Measurements from ENCODE around the gene TNRC6A.

The TNRC6A gene

GRCh38 chr16:24721830-24722238 is 7.6 kb upstream of the TNRC6A start:
- Histone ChIP-seq H3K4me2 (ENCODE audit: low read depth, low read length, poor library complexity, severe bottlenecking) (no peak overlapping the region), H4K20me1 (ENCODE audit: insufficient read depth, low read length, poor library complexity, severe bottlenecking) (no peaks in the 10 kb centered on the region), H3K9me3 (ENCODE audit: insufficient read depth, low read depth, low read length) (no peaks in the 10 kb centered on the region), H3K36me3 (ENCODE audit: insufficient read depth, low read length) (no peaks in the 10 kb centered on the region), H3K4me3 (ENCODE audit: low read length, poor library complexity, severe bottlenecking) (no peak overlapping the region), H2AFZ (ENCODE audit: low read length) (no peak overlapping the region), H3K27me3 (ENCODE audit: insufficient read depth, low read length, poor library complexity, severe bottlenecking) (no peaks in the 10 kb centered on the region), H3F3A (ENCODE audit: low read depth) (no peaks in the 10 kb centered on the region), H3K9me2 (replicated peaks; ENCODE audit: low read depth, low read length) (no peaks in the 10 kb centered on the region), H3K79me2 (ENCODE audit: insufficient read depth, low read length) (no peaks in the 10 kb centered on the region), H3K9ac (ENCODE audit: low read depth, low read length, poor library complexity, severe bottlenecking) (no peak overlapping the region), H3K4me1 (ENCODE audit: insufficient read depth, low read length, poor library complexity, severe bottlenecking) (no peaks in the 10 kb centered on the region)
- no peak for TF ChIP-seq CTCF (conservative IDR thresholded peaks at IDR 0.05; ENCODE audit: low read length)
- TF ChIP-seq EZH2phosphoT487 (IDR thresholded peaks at IDR 0.05; ENCODE audit: borderline replicate concordance): no peak

GRCh38 chr16:24723663-24724062 is 5.8 kb upstream of the TNRC6A start:
- no peak for TF ChIP-seq CTCF (conservative IDR thresholded peaks at IDR 0.05; ENCODE audit: low read length)
- TF ChIP-seq EZH2phosphoT487 (IDR thresholded peaks at IDR 0.05; ENCODE audit: borderline replicate concordance): no peak
- H3K36me3 ChIP-seq (ENCODE audit: insufficient read depth, low read length): no peaks in the 10 kb centered on the region
- no peaks in the 10 kb centered on the region for H3F3A ChIP-seq (ENCODE audit: low read depth)
- H3K79me2 ChIP-seq (ENCODE audit: insufficient read depth, low read length): no peaks in the 10 kb centered on the region
- no peak overlapping the region for H2AFZ ChIP-seq (ENCODE audit: low read length)
- no peaks in the 10 kb centered on the region for H3K9me2 ChIP-seq (replicated peaks; ENCODE audit: low read depth, low read length)
- H3K27me3 ChIP-seq (ENCODE audit: insufficient read depth, low read length, poor library complexity, severe bottlenecking): no peaks in the 10 kb centered on the region
- peaks cover 2% of the 10 kb centered on the region for H3K4me1 ChIP-seq (ENCODE audit: insufficient read depth, low read length, poor library complexity, severe bottlenecking)
- H3K4me3 ChIP-seq (ENCODE audit: low read length, poor library complexity, severe bottlenecking): no peak overlapping the region
- H3K9me3 ChIP-seq (ENCODE audit: insufficient read depth, low read depth, low read length): no peaks in the 10 kb centered on the region
- H3K9ac ChIP-seq (ENCODE audit: low read depth, low read length, poor library complexity, severe bottlenecking): no peak overlapping the region
- H3K4me2 ChIP-seq (ENCODE audit: low read depth, low read length, poor library complexity, severe bottlenecking): no peak overlapping the region
- H4K20me1 ChIP-seq (ENCODE audit: insufficient read depth, low read length, poor library complexity, severe bottlenecking): no peaks in the 10 kb centered on the region

GRCh38 chr16:24728011-24728410 is 1.4 kb upstream of the TNRC6A start:
- Histone ChIP-seq H3K9me2 (replicated peaks; ENCODE audit: low read depth, low read length) (no peaks in the 10 kb centered on the region), H3K4me1 (ENCODE audit: insufficient read depth, low read length, poor library complexity, severe bottlenecking) (peaks cover 31% of the 10 kb centered on the region), H4K20me1 (ENCODE audit: insufficient read depth, low read length, poor library complexity, severe bottlenecking) (peaks cover 29% of the 10 kb centered on the region), H3K9ac (ENCODE audit: low read depth, low read length, poor library complexity, severe bottlenecking) (no peak overlapping the region), H3K4me2 (ENCODE audit: low read depth, low read length, poor library complexity, severe bottlenecking) (no peak overlapping the region), H3K27me3 (ENCODE audit: insufficient read depth, low read length, poor library complexity, severe bottlenecking) (no peaks in the 10 kb centered on the region), H3K4me3 (ENCODE audit: low read length, poor library complexity, severe bottlenecking) (no peak overlapping the region), H3K9me3 (ENCODE audit: insufficient read depth, low read depth, low read length) (no peaks in the 10 kb centered on the region), H2AFZ (ENCODE audit: low read length) (no peak overlapping the region), H3F3A (ENCODE audit: low read depth) (no peaks in the 10 kb centered on the region), H3K36me3 (ENCODE audit: insufficient read depth, low read length) (no peaks in the 10 kb centered on the region), H3K79me2 (ENCODE audit: insufficient read depth, low read length) (peaks cover 38% of the 10 kb centered on the region)
- TF ChIP-seq EZH2phosphoT487 (IDR thresholded peaks at IDR 0.05; ENCODE audit: borderline replicate concordance): no peak
- TF ChIP-seq CTCF (conservative IDR thresholded peaks at IDR 0.05; ENCODE audit: low read length): no peak
